GM23338 (cell line): ENCODE data around the gene DDX50. TPM values are rescaled to one million over a fixed set of nuclear protein-coding genes. Genes with fewer than 3 reads are reported as not detected.

Experiments
- ATAC-seq: fragments of 200-7000 bp; cut with Tn5 transposase; 3 replicates; pipeline ENCODE4 v1.9.1; 2020
- DNase-seq: peaks from one replicate; pipeline ENCODE4 v3.0.0-alpha.2; 2015; ENCODE audit warnings: low spot score
- H2AFZ ChIP-seq: fragments of 200-600 bp; sonication (generic); 2 replicates; pipeline ENCODE4 v1.8.0; 2016; ENCODE audit warnings: antibody characterized with exemption, mild to moderate bottlenecking, moderate library complexity
- H3F3A ChIP-seq: fragments of 200-600 bp; sonication (generic); replicated peaks from 2 replicates; pipeline ENCODE4 v1.8.0; 2017; ENCODE audit warnings: antibody characterized with exemption, mixed run types, low read depth
- H3K27ac ChIP-seq: fragments of 200-600 bp; sonication (generic); 2 replicates; pipeline ENCODE4 v1.6.1; 2016; ENCODE audit warnings: low read depth
- H3K27me3 ChIP-seq: fragments of 200-600 bp; sonication (generic); 2 replicates; pipeline ENCODE4 v1.8.0; 2016; ENCODE audit warnings: mild to moderate bottlenecking, mixed run types, moderate library complexity; ENCODE audit not compliant: insufficient read depth
- H3K36me3 ChIP-seq: fragments of 200-600 bp; sonication (generic); 2 replicates; pipeline ENCODE4 v1.8.0; 2016; ENCODE audit warnings: mild to moderate bottlenecking; ENCODE audit not compliant: insufficient read depth
- H3K4me1 ChIP-seq: fragments of 200-600 bp; sonication (generic); 2 replicates; pipeline ENCODE4 v1.8.0; 2016; ENCODE audit warnings: mild to moderate bottlenecking, moderate library complexity; ENCODE audit not compliant: insufficient read depth
- H3K4me2 ChIP-seq: fragments of 200-600 bp; sonication (generic); 2 replicates; pipeline ENCODE4 v1.7.1; 2017; ENCODE audit warnings: mixed run types
- H3K4me3 ChIP-seq: fragments of 200-600 bp; sonication (generic); 2 replicates; pipeline ENCODE4 v1.6.1; 2016; ENCODE audit warnings: mixed run types
- H3K79me2 ChIP-seq: fragments of 200-600 bp; sonication (generic); replicated peaks from 2 replicates; pipeline ENCODE4 v1.8.0; 2017; ENCODE audit warnings: mild to moderate bottlenecking; ENCODE audit not compliant: insufficient read depth
- H3K9me2 ChIP-seq: fragments of 200-600 bp; sonication (generic); 2 replicates; pipeline ENCODE4 v1.8.0; 2017; ENCODE audit not compliant: insufficient read depth
- H4K20me1 ChIP-seq: fragments of 200-600 bp; sonication (generic); replicated peaks from 2 replicates; pipeline ENCODE4 v1.8.0; 2017; ENCODE audit warnings: mild to moderate bottlenecking; ENCODE audit not compliant: insufficient read depth
- H3K27ac Mint-ChIP-seq: 2 replicates; pipeline ENCODE4 v1.8.0; 2020; ENCODE audit warnings: inconsistent platforms, mild to moderate bottlenecking, moderate library complexity, mixed read lengths
- H3K27me3 Mint-ChIP-seq: 3 replicates; pipeline ENCODE4 v1.8.0; 2022; ENCODE audit warnings: low read depth, mild to moderate bottlenecking, moderate library complexity, mixed read lengths, inconsistent platforms; ENCODE audit not compliant: insufficient read depth, poor library complexity
- H3K36me3 Mint-ChIP-seq: 3 replicates; pipeline ENCODE4 v1.8.0; 2021; ENCODE audit warnings: low read depth, mild to moderate bottlenecking, inconsistent platforms, moderate library complexity, mixed read lengths
- H3K4me1 Mint-ChIP-seq: 3 replicates; pipeline ENCODE4 v1.8.0; 2020; ENCODE audit warnings: mild to moderate bottlenecking, inconsistent platforms, mixed read lengths
- H3K4me3 Mint-ChIP-seq: 3 replicates; pipeline ENCODE4 v1.8.0; 2021; ENCODE audit warnings: moderate library complexity, mild to moderate bottlenecking, inconsistent platforms, mixed read lengths
- H3K9me3 Mint-ChIP-seq: 3 replicates; pipeline ENCODE4 v1.8.0; 2020; ENCODE audit warnings: moderate library complexity, mild to moderate bottlenecking, inconsistent platforms, mixed read lengths
- CREB1 ChIP-seq: fragments of 250-450 bp; sonication (Bioruptor Pico); IDR thresholded peaks from 2 replicates; pipeline ENCODE4 v1.5.0; 2020; ENCODE audit warnings: low read depth, mild to moderate bottlenecking, moderate library complexity
- EZH2 ChIP-seq: fragments of 200-600 bp; sonication (generic); IDR thresholded peaks from one replicate; pipeline ENCODE4 v1.8.0; 2017; ENCODE audit warnings: antibody characterized with exemption, mild to moderate bottlenecking, low read depth; ENCODE audit not compliant: unreplicated experiment
- EZH2phosphoT487 ChIP-seq: fragments of 200-600 bp; sonication (generic); IDR thresholded peaks from one replicate; pipeline ENCODE4 v1.8.1; 2018; ENCODE audit warnings: antibody characterized with exemption; ENCODE audit not compliant: unreplicated experiment
- JUNB ChIP-seq: IDR thresholded peaks from one replicate; pipeline ENCODE4 v1.6.1; 2016; ENCODE audit warnings: antibody characterized with exemption; ENCODE audit not compliant: unreplicated experiment
- NANOG ChIP-seq: IDR thresholded peaks from 2 replicates; pipeline ENCODE4 v1.6.1; 2016; ENCODE audit warnings: antibody characterized with exemption, borderline replicate concordance
- POLR2AphosphoS5 ChIP-seq: IDR thresholded peaks from 2 replicates; pipeline ENCODE4 v1.6.1; 2016; ENCODE audit warnings: antibody characterized with exemption, low read depth
- STAT1 ChIP-seq: IDR thresholded peaks from one replicate; pipeline ENCODE4 v1.6.1; 2016; ENCODE audit warnings: antibody characterized with exemption; ENCODE audit not compliant: unreplicated experiment
- ZNF114 ChIP-seq: fragments of 250-450 bp; sonication (Bioruptor Pico); IDR thresholded peaks from 2 replicates; pipeline ENCODE4 v1.5.0; 2020; ENCODE audit warnings: mild to moderate bottlenecking, moderate library complexity
- ZNF331 ChIP-seq: fragments of 250-450 bp; sonication (Bioruptor Pico); IDR thresholded peaks from 2 replicates; pipeline ENCODE4 v1.5.0; 2020; ENCODE audit warnings: low read depth, mild to moderate bottlenecking, moderate library complexity
- polyA plus RNA-seq: library from polyadenylated mRNA; unstranded; fragments of >200 nt; fragmentation: Nextera tagmentation; extraction: Ambion mirVana; gene quantifications from 2 replicates; pipeline ENCODE4 v1.2.1, GENCODE V29; 2016
- total RNA-seq: library from RNA; depleted of rRNA; stranded (reverse); fragments of >200 nt; shearing (Covaris generic); gene quantifications from 2 replicates; pipeline ENCODE4 v1.2.3, GENCODE V29; 2014
- TF ChIP-seq, protein P1 (sequence below), 2 experiments: fragments of 200-600 bp in 1 of 2; sonication (generic) in 1 of 2; conservative IDR thresholded peaks; 2 replicates each; pipeline versions ENCODE4 v1.5.1 to v1.6.1; 2016 to 2017; ENCODE audit warnings: antibody characterized with exemption in 2 of 2, low read depth in 2 of 2, mild to moderate bottlenecking in 2 of 2, moderate library complexity in 1 of 2
- TF ChIP-seq, protein P2 (sequence below): fragments of 250-450 bp; sonication (Bioruptor Pico); IDR thresholded peaks from 2 replicates; pipeline ENCODE4 v1.5.0; 2020; ENCODE audit warnings: mild to moderate bottlenecking, moderate library complexity
- TF ChIP-seq, protein P3 (sequence below): IDR thresholded peaks from 2 replicates; pipeline ENCODE4 v1.6.1; 2016; ENCODE audit warnings: antibody characterized with exemption
- TF ChIP-seq, protein P4 (sequence below): IDR thresholded peaks from one replicate; pipeline ENCODE4 v1.6.1; 2018; ENCODE audit warnings: antibody characterized with exemption; ENCODE audit not compliant: unreplicated experiment

DDX50 gene
- total and polyA plus RNA-seq, 2 experiments from 2014 or later, result 37.2 TPM

DNA sequence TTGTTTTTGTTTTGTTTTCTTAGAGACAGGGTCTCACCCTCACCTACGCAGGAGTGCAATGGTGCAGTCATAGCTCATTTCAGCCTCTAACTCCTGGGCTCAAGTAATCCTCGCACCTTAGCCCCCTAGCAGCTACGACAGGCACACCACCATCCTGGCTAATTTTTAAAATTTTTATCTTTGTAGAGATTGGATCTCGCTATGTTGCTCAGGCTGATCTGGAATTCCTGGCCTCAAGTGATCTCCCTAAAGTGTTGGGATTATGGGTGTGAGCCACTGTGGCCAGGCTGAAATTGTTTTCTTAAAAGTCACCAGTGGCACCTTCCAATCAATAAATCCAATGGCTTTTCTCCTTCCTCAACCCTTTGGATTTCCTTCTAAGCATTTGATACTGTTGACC, 20.9 kb upstream of the DDX50 start:
- H3K36me3 ChIP-seq, result no peaks in the 10 kb centered on the region
- H3K27me3 Mint-ChIP-seq, result peaks cover 3% of the 10 kb centered on the region
- DNase-seq, result no peak
- no peaks in the 10 kb centered on the region for H3K9me2 ChIP-seq
- H3K27ac ChIP-seq, result no peak overlapping the region
- no peaks in the 10 kb centered on the region; the same call in 1 of the 2 replicates for H3F3A ChIP-seq
- no peak overlapping the region for H3K27ac Mint-ChIP-seq
- ATAC-seq, result no peak
- H3K79me2 ChIP-seq, result no peaks in the 10 kb centered on the region
- H3K36me3 Mint-ChIP-seq, result no peaks in the 10 kb centered on the region
- H3K4me3 Mint-ChIP-seq, result no peak overlapping the region
- H3K9me3 Mint-ChIP-seq, result no peaks in the 10 kb centered on the region; the same call in 2 of the 3 replicates
- TF ChIP-seq ZNF114 (CRISPR knock-in tag) (no peak), NANOG (no peak), EZH2 (no peak), ZNF331 (CRISPR knock-in tag) (no peak), CREB1 (no peak), JUNB (no peak), EZH2phosphoT487 (no peak), POLR2AphosphoS5 (no peak), STAT1 (no peak)
- TF ChIP-seq, protein P1, sequence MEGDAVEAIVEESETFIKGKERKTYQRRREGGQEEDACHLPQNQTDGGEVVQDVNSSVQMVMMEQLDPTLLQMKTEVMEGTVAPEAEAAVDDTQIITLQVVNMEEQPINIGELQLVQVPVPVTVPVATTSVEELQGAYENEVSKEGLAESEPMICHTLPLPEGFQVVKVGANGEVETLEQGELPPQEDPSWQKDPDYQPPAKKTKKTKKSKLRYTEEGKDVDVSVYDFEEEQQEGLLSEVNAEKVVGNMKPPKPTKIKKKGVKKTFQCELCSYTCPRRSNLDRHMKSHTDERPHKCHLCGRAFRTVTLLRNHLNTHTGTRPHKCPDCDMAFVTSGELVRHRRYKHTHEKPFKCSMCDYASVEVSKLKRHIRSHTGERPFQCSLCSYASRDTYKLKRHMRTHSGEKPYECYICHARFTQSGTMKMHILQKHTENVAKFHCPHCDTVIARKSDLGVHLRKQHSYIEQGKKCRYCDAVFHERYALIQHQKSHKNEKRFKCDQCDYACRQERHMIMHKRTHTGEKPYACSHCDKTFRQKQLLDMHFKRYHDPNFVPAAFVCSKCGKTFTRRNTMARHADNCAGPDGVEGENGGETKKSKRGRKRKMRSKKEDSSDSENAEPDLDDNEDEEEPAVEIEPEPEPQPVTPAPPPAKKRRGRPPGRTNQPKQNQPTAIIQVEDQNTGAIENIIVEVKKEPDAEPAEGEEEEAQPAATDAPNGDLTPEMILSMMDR (conservative IDR thresholded peaks at IDR 0.05; ENCODE audit: low read depth in 2 of 2), result no peak
- TF ChIP-seq, protein P2, sequence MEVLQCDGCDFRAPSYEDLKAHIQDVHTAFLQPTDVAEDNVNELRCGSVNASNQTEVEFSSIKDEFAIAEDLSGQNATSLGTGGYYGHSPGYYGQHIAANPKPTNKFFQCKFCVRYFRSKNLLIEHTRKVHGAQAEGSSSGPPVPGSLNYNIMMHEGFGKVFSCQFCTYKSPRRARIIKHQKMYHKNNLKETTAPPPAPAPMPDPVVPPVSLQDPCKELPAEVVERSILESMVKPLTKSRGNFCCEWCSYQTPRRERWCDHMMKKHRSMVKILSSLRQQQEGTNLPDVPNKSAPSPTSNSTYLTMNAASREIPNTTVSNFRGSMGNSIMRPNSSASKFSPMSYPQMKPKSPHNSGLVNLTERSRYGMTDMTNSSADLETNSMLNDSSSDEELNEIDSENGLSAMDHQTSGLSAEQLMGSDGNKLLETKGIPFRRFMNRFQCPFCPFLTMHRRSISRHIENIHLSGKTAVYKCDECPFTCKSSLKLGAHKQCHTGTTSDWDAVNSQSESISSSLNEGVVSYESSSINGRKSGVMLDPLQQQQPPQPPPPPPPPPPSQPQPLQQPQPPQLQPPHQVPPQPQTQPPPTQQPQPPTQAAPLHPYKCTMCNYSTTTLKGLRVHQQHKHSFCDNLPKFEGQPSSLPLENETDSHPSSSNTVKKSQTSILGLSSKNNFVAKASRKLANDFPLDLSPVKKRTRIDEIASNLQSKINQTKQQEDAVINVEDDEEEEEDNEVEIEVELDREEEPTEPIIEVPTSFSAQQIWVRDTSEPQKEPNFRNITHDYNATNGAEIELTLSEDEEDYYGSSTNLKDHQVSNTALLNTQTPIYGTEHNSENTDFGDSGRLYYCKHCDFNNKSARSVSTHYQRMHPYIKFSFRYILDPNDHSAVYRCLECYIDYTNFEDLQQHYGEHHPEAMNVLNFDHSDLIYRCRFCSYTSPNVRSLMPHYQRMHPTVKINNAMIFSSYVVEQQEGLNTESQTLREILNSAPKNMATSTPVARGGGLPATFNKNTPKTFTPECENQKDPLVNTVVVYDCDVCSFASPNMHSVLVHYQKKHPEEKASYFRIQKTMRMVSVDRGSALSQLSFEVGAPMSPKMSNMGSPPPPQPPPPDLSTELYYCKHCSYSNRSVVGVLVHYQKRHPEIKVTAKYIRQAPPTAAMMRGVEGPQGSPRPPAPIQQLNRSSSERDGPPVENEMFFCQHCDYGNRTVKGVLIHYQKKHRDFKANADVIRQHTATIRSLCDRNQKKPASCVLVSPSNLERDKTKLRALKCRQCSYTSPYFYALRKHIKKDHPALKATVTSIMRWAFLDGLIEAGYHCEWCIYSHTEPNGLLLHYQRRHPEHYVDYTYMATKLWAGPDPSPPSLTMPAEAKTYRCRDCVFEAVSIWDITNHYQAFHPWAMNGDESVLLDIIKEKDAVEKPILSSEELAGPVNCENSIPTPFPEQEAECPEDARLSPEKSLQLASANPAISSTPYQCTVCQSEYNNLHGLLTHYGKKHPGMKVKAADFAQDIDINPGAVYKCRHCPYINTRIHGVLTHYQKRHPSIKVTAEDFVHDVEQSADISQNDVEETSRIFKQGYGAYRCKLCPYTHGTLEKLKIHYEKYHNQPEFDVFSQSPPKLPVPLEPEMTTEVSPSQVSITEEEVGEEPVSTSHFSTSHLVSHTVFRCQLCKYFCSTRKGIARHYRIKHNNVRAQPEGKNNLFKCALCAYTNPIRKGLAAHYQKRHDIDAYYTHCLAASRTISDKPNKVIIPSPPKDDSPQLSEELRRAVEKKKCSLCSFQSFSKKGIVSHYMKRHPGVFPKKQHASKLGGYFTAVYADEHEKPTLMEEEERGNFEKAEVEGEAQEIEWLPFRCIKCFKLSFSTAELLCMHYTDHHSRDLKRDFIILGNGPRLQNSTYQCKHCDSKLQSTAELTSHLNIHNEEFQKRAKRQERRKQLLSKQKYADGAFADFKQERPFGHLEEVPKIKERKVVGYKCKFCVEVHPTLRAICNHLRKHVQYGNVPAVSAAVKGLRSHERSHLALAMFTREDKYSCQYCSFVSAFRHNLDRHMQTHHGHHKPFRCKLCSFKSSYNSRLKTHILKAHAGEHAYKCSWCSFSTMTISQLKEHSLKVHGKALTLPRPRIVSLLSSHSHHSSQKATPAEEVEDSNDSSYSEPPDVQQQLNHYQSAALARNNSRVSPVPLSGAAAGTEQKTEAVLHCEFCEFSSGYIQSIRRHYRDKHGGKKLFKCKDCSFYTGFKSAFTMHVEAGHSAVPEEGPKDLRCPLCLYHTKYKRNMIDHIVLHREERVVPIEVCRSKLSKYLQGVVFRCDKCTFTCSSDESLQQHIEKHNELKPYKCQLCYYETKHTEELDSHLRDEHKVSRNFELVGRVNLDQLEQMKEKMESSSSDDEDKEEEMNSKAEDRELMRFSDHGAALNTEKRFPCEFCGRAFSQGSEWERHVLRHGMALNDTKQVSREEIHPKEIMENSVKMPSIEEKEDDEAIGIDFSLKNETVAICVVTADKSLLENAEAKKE (CRISPR knock-in tag), result no peak
- TF ChIP-seq, protein P3, sequence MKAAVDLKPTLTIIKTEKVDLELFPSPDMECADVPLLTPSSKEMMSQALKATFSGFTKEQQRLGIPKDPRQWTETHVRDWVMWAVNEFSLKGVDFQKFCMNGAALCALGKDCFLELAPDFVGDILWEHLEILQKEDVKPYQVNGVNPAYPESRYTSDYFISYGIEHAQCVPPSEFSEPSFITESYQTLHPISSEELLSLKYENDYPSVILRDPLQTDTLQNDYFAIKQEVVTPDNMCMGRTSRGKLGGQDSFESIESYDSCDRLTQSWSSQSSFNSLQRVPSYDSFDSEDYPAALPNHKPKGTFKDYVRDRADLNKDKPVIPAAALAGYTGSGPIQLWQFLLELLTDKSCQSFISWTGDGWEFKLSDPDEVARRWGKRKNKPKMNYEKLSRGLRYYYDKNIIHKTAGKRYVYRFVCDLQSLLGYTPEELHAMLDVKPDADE, result no peak
- TF ChIP-seq, protein P4, sequence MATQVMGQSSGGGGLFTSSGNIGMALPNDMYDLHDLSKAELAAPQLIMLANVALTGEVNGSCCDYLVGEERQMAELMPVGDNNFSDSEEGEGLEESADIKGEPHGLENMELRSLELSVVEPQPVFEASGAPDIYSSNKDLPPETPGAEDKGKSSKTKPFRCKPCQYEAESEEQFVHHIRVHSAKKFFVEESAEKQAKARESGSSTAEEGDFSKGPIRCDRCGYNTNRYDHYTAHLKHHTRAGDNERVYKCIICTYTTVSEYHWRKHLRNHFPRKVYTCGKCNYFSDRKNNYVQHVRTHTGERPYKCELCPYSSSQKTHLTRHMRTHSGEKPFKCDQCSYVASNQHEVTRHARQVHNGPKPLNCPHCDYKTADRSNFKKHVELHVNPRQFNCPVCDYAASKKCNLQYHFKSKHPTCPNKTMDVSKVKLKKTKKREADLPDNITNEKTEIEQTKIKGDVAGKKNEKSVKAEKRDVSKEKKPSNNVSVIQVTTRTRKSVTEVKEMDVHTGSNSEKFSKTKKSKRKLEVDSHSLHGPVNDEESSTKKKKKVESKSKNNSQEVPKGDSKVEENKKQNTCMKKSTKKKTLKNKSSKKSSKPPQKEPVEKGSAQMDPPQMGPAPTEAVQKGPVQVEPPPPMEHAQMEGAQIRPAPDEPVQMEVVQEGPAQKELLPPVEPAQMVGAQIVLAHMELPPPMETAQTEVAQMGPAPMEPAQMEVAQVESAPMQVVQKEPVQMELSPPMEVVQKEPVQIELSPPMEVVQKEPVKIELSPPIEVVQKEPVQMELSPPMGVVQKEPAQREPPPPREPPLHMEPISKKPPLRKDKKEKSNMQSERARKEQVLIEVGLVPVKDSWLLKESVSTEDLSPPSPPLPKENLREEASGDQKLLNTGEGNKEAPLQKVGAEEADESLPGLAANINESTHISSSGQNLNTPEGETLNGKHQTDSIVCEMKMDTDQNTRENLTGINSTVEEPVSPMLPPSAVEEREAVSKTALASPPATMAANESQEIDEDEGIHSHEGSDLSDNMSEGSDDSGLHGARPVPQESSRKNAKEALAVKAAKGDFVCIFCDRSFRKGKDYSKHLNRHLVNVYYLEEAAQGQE, result no peak
- H2AFZ ChIP-seq, result no peak overlapping the region
- no peak overlapping the region for H3K4me2 ChIP-seq
- H4K20me1 ChIP-seq, result no peaks in the 10 kb centered on the region
- no peak overlapping the region for H3K4me3 ChIP-seq
- peaks cover 31% of the 10 kb centered on the region for H3K4me1 ChIP-seq
- H3K4me1 Mint-ChIP-seq, result peaks cover 32% of the 10 kb centered on the region
- H3K27me3 ChIP-seq, result no peaks in the 10 kb centered on the region
